Brain microvascular endothelial cell (primary cell): Measurements from ENCODE around the gene HEPACAM.
A peak's percentile ranks its signal among the peaks of the same experiment; 100 is the strongest.
"Not testable (repeated sequence)": the region's sequence is repeated elsewhere in the genome, so short reads cannot be mapped to it uniquely, and the experiment has no call there.

Source experiments
- DNase-seq: peaks from one replicate; pipeline ENCODE4 v3.0.0-alpha.2; 2020
- H3K27ac ChIP-seq: fragments of 250-450 bp; sonication (Bioruptor Pico); 2 replicates; pipeline ENCODE4 v1.5.1; 2020; ENCODE audit warnings: mild to moderate bottlenecking, moderate library complexity
- H3K27me3 ChIP-seq: fragments of 250-450 bp; sonication (Bioruptor Pico); replicated peaks from 2 replicates; pipeline ENCODE4 v1.5.1; 2020; ENCODE audit warnings: mild to moderate bottlenecking
- H3K36me3 ChIP-seq: fragments of 250-450 bp; sonication (Bioruptor Pico); replicated peaks from 2 replicates; pipeline ENCODE4 v1.5.1; 2020; ENCODE audit warnings: mild to moderate bottlenecking
- H3K4me3 ChIP-seq: 2 replicates; pipeline ENCODE4 v1.5.1; 2011; ENCODE audit warnings: low read depth, mild to moderate bottlenecking, control low read depth, low read length, moderate library complexity
- CTCF ChIP-seq: IDR thresholded peaks from 2 replicates; pipeline ENCODE4 v1.5.1; 2011; ENCODE audit warnings: low read depth, mild to moderate bottlenecking, moderate library complexity, low read length, control low read depth, inconsistent platforms; ENCODE audit errors: missing control alignments
- in situ Hi-C: cut with HindIII; loops from 2 replicates; pipeline ENCODE4 v1.10.0; 2017; ENCODE audit warnings: low sequenced_read_pairs, low pct_ligation_motif_present

The HEPACAM gene

GRCh38 chr11:124977006-124977405 lies 41.2 kb upstream of the HEPACAM start:
- no peak for DNase-seq
- H3K4me3 ChIP-seq = no peak overlapping the region
- H3K36me3 ChIP-seq = no peaks in the 10 kb centered on the region
- no peak for TF ChIP-seq CTCF
- no peak overlapping the region for H3K27ac ChIP-seq
- no peaks in the 10 kb centered on the region for H3K27me3 ChIP-seq
- in situ Hi-C loops = no loop called here

- no peaks in the 10 kb centered on the region for H3K27me3 ChIP-seq
- in situ Hi-C loops = no loop called here
- TF ChIP-seq CTCF = no peak
- H3K27ac ChIP-seq = no peak overlapping the region
- DNase-seq = no peak
- H3K4me3 ChIP-seq = no peak overlapping the region
- no peaks in the 10 kb centered on the region for H3K36me3 ChIP-seq
Measured at GRCh38 chr11:124976531-124976930, 40.7 kb upstream of the HEPACAM start.

GRCh38 chr11:124971810-124972209 lies 36.0 kb upstream of the HEPACAM start:
- Histone ChIP-seq H3K4me3 (no peak overlapping the region), H3K36me3 (no peaks in the 10 kb centered on the region), H3K27ac (no peak overlapping the region), H3K27me3 (no peaks in the 10 kb centered on the region)
- in situ Hi-C loops = loop anchor here (25.0 kb wide), 2 partner anchors 165 to 440 kb away; no protein-coding TSS in a partner anchor
- no peak for TF ChIP-seq CTCF
- no peak for DNase-seq

- H3K36me3 ChIP-seq = no peaks in the 10 kb centered on the region
- DNase-seq = peak; percentile 6
- in situ Hi-C loops = loop anchor here (25.0 kb wide), 2 partner anchors 166 to 441 kb away; no protein-coding TSS in a partner anchor
- peak; percentile 24 for TF ChIP-seq CTCF
- H3K27ac ChIP-seq = no peak overlapping the region
- H3K4me3 ChIP-seq = no peak overlapping the region
- H3K27me3 ChIP-seq = no peaks in the 10 kb centered on the region
Measured at GRCh38 chr11:124970925-124971324, 35.1 kb upstream of the HEPACAM start.

- in situ Hi-C loops = loop anchor here (25.0 kb wide), 2 partner anchors 169 to 444 kb away; no protein-coding TSS in a partner anchor
- not testable (repeated sequence) for H3K27ac ChIP-seq, DNase-seq, H3K36me3 ChIP-seq, H3K4me3 ChIP-seq, H3K27me3 ChIP-seq
Measured at GRCh38 chr11:124968197-124968596, 32.4 kb upstream of the HEPACAM start.

GRCh38 chr11:124961972-124962609 lies 26.2 kb upstream of the HEPACAM start:
- peak; percentile 63 for TF ChIP-seq CTCF
- Histone ChIP-seq H3K36me3 (no peaks in the 10 kb centered on the region), H3K27me3 (no peaks in the 10 kb centered on the region), H3K4me3 (no peak overlapping the region), H3K27ac (no peak overlapping the region)
- in situ Hi-C loops = loop anchor here (25.0 kb wide), 2 partner anchors 175 to 450 kb away; no protein-coding TSS in a partner anchor
- DNase-seq = peak; percentile 78
